Measurements from ENCODE around the gene MAGED2.
"Not testable (repeated sequence)": the region's sequence is repeated elsewhere in the genome, so short reads cannot be mapped to it uniquely, and the experiment has no call there.

DNA sequence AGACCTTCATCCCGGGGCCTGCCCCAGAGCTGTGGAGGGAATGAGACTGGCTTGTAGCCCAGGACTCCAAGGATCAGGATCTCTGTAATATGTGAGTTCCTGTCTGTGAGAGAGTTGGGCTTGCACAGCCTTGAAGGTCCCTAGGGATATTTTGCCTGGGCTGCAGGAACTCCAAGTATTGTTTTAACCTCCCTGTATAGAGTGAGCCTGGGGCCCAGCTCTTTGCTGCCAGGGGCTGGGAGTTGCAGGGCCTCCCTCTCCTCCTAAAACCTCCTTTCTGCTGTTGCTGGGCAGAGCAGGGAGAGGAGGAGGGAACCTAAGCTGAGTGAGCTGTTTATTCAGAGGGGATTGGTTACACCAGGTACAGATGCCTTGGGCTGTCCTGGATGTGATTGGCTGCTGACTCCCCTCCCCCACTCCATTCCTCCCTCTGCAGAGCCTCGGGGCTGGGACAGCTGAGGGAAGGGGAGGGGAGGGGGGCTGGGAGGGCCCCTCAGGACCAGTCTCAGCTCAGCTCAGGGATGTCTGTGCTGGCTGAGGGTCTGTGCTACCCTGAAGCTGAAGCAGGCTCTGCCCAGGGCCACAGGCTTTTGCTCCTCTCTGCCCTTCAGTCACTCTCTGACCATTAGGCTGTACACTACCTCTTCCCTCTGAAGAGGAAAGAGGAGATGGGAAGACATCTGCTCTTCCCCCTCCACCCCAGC is 33.0 kb upstream of the MAGED2 start:
- TF ChIP-seq POLR2A (IDR thresholded peaks at IDR 0.05): not testable (repeated sequence)
- TF ChIP-seq, protein P1, sequence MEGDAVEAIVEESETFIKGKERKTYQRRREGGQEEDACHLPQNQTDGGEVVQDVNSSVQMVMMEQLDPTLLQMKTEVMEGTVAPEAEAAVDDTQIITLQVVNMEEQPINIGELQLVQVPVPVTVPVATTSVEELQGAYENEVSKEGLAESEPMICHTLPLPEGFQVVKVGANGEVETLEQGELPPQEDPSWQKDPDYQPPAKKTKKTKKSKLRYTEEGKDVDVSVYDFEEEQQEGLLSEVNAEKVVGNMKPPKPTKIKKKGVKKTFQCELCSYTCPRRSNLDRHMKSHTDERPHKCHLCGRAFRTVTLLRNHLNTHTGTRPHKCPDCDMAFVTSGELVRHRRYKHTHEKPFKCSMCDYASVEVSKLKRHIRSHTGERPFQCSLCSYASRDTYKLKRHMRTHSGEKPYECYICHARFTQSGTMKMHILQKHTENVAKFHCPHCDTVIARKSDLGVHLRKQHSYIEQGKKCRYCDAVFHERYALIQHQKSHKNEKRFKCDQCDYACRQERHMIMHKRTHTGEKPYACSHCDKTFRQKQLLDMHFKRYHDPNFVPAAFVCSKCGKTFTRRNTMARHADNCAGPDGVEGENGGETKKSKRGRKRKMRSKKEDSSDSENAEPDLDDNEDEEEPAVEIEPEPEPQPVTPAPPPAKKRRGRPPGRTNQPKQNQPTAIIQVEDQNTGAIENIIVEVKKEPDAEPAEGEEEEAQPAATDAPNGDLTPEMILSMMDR (IDR thresholded peaks at IDR 0.05): not testable (repeated sequence)
